Thyroid gland (tissue), 4 donors: Measurements from ENCODE around the gene SRD5A2. TPM values are rescaled to one million over a fixed set of nuclear protein-coding genes. Genes with fewer than 3 reads are reported as not detected.

ENCODE experiments used
- DNase-seq, 2 donors: peaks; one replicate each; pipeline ENCODE4 v3.0.0-alpha.2; 2019
- H3K27ac ChIP-seq, 3 donors: fragments of 200-600 bp; sonication (generic); 1 replicate in 2 of 3; 2 replicates in 1 of 3; pipeline ENCODE4 v1.5.1; 2016 to 2019; ENCODE audit warnings: mild to moderate bottlenecking in 1 of 3, moderate library complexity in 1 of 3
- H3K27me3 ChIP-seq: fragments of 200-600 bp; sonication (generic); one replicate; pipeline ENCODE4 v1.5.1; 2019
- H3K36me3 ChIP-seq, 2 donors: fragments of 200-600 bp; sonication (generic); one replicate each; pipeline ENCODE4 v1.5.1; 2016 to 2019
- H3K4me1 ChIP-seq, 2 donors: fragments of 200-600 bp; sonication (generic); one replicate each; pipeline ENCODE4 v1.5.1; 2017 to 2019
- H3K4me3 ChIP-seq, 3 donors: fragments of 200-600 bp; sonication (generic); replicated peaks in 1 of 3; 1 replicate in 2 of 3; 2 replicates in 1 of 3; pipeline ENCODE4 v1.5.1; 2016; ENCODE audit warnings: mild to moderate bottlenecking in 1 of 3
- H3K9me3 ChIP-seq: fragments of 200-600 bp; sonication (generic); one replicate; pipeline ENCODE4 v1.5.1; 2017
- POLR2A ChIP-seq, 2 donors: fragments of 450-650 bp; IDR thresholded peaks; one replicate each; pipeline ENCODE4 v1.6.1; 2017; ENCODE audit warnings: antibody characterized with exemption in 2 of 2, mild to moderate bottlenecking in 2 of 2, moderate library complexity in 1 of 2
- WGBS, 2 donors: methylation state at CpG; one replicate each; pipeline ENCODE4 v1.1.5; 2017; 5-methylcytosine and 5-hydroxymethylcytosine counted together
- intact Hi-C: fragments of 100-400 bp; cut with DNase I; formaldehyde crosslinking; loops from one replicate; pipeline ENCODE4 v1.15.1; 2023
- total RNA-seq, 4 donors: library from RNA; depleted of rRNA; stranded (reverse); fragments of >200 nt; gene quantifications; one replicate each; pipeline ENCODE4 v1.2.3, GENCODE V29; 2016
- TF ChIP-seq, protein P1 (sequence below), 6 experiments: fragments of 200-600 bp in 3 of 6; fragments of 450-650 bp in 3 of 6; sonication (generic) in 3 of 6; IDR thresholded peaks; one replicate each; pipeline ENCODE4 v1.5.1; 2016 to 2019; ENCODE audit warnings: antibody characterized with exemption in 6 of 6, mild to moderate bottlenecking in 2 of 6, inconsistent platforms in 1 of 6, moderate library complexity in 1 of 6

The SRD5A2 gene, protein sequence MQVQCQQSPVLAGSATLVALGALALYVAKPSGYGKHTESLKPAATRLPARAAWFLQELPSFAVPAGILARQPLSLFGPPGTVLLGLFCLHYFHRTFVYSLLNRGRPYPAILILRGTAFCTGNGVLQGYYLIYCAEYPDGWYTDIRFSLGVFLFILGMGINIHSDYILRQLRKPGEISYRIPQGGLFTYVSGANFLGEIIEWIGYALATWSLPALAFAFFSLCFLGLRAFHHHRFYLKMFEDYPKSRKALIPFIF
- under 1 TPM in 1 of 4 donors, not detected in 3; 0.13 TPM for total RNA-seq

DNA sequence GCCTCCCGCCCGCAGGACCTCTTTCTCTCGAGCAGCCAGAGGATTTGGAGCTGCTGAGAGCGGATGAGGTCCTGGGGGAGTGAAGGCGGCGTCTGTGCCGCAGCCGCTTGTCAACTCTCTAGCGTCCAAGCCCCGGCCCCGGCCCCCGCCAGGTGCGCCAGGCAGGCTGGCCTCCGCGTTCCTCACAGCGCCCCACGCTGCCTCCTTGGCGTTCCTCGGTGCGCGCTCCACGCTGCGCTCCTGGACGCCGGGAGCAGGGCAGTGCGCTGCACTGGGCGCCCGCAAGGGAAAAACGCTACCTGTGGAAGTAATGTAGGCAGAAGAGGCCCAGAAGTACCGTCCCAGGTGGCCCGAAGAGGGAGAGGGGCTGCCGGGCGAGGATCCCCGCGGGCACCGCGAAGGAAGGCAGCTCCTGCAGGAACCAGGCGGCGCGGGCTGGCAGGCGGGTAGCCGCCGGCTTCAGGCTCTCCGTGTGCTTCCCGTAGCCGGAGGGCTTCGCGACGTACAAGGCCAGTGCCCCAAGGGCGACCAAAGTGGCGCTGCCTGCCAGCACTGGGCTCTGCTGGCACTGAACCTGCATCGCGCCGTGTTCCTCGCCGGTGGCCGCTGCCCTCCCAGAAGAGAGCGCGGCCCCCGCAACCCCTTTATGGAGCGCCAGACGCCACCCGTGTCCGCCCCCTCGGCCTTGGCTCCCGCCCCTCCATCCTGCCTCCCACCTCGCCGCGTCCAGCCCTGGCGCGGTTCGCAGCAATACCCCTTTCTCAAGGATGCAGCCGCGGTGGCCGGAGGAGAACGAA, at the start of gene SRD5A2:
Gene SRD5A2 (minus strand): TSS at position 618 of the 797 bp plus-strand sequence. CDS start 38 bp downstream, at position 580.
- no peak within 1 kb of the TSS for H3K27ac ChIP-seq
- no peaks in the 10 kb centered on the region for H3K36me3 ChIP-seq
- no peaks in the 10 kb centered on the region for H3K4me1 ChIP-seq
- intact Hi-C loops = no loop called here
- H3K27me3 ChIP-seq = peaks cover 4% of the 10 kb centered on the region
- H3K9me3 ChIP-seq = no peaks in the 10 kb centered on the region
- no peak within 1 kb of the TSS for H3K4me3 ChIP-seq
- TF ChIP-seq POLR2A (IDR thresholded peaks at IDR 0.05) = no peak
- TF ChIP-seq, protein P1, sequence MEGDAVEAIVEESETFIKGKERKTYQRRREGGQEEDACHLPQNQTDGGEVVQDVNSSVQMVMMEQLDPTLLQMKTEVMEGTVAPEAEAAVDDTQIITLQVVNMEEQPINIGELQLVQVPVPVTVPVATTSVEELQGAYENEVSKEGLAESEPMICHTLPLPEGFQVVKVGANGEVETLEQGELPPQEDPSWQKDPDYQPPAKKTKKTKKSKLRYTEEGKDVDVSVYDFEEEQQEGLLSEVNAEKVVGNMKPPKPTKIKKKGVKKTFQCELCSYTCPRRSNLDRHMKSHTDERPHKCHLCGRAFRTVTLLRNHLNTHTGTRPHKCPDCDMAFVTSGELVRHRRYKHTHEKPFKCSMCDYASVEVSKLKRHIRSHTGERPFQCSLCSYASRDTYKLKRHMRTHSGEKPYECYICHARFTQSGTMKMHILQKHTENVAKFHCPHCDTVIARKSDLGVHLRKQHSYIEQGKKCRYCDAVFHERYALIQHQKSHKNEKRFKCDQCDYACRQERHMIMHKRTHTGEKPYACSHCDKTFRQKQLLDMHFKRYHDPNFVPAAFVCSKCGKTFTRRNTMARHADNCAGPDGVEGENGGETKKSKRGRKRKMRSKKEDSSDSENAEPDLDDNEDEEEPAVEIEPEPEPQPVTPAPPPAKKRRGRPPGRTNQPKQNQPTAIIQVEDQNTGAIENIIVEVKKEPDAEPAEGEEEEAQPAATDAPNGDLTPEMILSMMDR (IDR thresholded peaks at IDR 0.05) = no peak
- WGBS, 2 donors = 3 to 4% methylated on average over 38 to 49 of the region's 76 CpGs
- DNase-seq = no peak

DNA sequence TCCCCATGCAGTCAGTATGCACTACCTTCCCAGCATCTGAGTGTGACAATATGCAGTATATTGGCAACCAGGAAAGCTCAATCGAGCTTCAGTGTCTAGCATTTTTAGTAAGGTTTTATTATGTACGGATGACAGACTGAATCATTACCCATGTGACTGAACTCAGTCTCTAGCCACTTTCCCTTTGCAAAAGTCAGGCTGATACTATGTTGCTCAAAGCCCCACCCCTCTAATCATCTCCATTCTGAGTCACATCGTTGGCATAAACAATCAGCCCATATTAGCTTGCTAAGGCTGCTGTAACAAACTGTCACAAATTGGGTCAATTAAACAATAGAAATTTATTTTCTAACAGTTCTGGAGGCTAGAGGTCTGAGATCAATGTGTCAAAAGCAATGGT, 25.8 kb upstream of the SRD5A2 start:
- DNase-seq = no peak
- Histone ChIP-seq H3K9me3 (no peaks in the 10 kb centered on the region), H3K27me3 (no peaks in the 10 kb centered on the region), H3K4me1 (no peaks in the 10 kb centered on the region), H3K27ac (no peak overlapping the region), H3K36me3 (no peaks in the 10 kb centered on the region), H3K4me3 (no peak overlapping the region)
- intact Hi-C loops = no loop called here
- 79 to 90% methylated on average over 3 of the region's 3 CpGs for WGBS, 2 donors
- TF ChIP-seq, protein P1 (IDR thresholded peaks at IDR 0.05) = no peak
- no peak for TF ChIP-seq POLR2A (IDR thresholded peaks at IDR 0.05)

DNA sequence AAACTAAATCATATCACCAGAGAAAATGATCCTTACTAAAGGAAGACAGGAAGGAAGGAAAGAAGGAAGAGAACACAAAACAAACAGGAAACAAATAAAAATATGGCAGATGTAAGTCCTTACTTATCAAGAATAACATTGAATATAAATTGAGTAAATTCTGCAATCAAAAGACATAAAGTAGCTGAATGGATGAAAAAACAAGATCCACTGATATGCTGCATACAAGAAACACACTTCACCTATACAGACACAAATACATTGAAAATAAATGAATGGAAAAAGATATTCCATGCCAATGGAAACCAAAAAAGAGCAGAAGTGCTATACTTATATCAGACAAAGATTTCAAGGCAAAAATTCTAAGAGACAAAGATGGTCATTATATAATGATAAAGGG, 18.0 kb upstream of the SRD5A2 start:
- Histone ChIP-seq H3K27ac (no peak overlapping the region), H3K36me3 (no peaks in the 10 kb centered on the region), H3K9me3 (no peaks in the 10 kb centered on the region), H3K27me3 (no peaks in the 10 kb centered on the region), H3K4me3 (no peak overlapping the region), H3K4me1 (no peaks in the 10 kb centered on the region)
- intact Hi-C loops = no loop called here
- TF ChIP-seq POLR2A (IDR thresholded peaks at IDR 0.05) = no peak
- TF ChIP-seq, protein P1 (IDR thresholded peaks at IDR 0.05) = no peak
- no peak for DNase-seq

DNA sequence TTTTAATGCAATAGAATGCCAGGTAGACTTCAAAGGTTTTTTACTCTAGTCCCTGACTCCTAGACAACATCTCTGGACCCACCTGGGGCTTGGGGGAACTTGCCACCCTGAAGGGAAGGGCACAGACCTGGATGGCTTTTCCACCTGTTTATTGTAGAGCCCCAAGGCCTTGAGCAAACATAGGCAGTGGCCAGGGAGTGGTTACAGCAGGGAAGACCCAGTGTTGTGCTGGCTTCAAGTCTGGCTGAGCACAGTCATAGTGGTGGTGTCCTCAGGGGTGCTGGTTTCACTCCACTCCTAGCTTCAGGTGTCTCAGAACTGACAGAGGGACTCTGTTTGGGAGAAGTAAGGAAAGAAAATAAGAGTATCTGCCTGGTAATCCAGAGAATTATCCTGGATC, 5.5 kb upstream of the SRD5A2 start:
- intact Hi-C loops = no loop called here
- no peak overlapping the region for H3K4me3 ChIP-seq
- H3K27me3 ChIP-seq = no peaks in the 10 kb centered on the region
- no peaks in the 10 kb centered on the region for H3K4me1 ChIP-seq
- no peaks in the 10 kb centered on the region for H3K9me3 ChIP-seq
- TF ChIP-seq, protein P1 (IDR thresholded peaks at IDR 0.05) = no peak
- no peak for TF ChIP-seq POLR2A (IDR thresholded peaks at IDR 0.05)
- DNase-seq = no peak
- H3K27ac ChIP-seq = no peak overlapping the region
- no peaks in the 10 kb centered on the region for H3K36me3 ChIP-seq

DNA sequence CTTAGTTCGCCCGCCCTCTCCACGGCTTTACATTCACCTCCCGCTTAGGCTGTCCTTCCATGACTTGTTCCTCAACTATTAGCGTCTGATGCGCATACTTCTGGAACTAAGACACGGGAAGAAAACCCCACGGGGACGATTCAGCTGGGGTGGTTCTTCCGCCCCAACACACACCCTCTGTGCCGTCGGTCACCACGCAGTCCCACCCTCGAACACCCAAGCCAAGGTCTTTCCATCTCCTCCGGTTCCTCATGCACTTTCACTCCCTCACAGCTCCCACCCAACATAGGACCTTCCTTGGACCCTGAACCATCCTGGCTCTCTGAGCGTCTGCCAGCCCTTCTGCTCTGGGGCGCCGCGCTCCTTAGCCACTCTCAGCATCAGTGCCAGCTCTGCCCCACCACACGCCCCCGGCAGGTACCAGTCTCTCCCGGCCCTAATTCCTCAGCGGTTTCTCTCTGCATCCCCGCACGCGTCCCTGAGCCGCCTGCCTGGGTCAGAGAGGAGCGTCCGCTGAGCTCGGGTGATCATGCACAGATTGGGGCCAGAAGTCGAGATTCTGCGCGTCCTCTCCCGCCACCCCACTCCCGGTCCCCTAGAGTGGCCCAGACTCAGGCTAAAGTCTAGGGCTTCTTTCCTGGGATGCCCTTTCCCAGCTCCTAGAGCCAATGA, 522 bp upstream of the SRD5A2 start:
- H3K9me3 ChIP-seq = no peaks in the 10 kb centered on the region
- TF ChIP-seq POLR2A (IDR thresholded peaks at IDR 0.05) = no peak
- TF ChIP-seq, protein P1 (IDR thresholded peaks at IDR 0.05) = no peak
- WGBS, 2 donors = 52 to 54% methylated on average over 34 to 35 of the region's 35 CpGs
- no peak overlapping the region for H3K27ac ChIP-seq
- intact Hi-C loops = no loop called here
- no peak for DNase-seq
- H3K27me3 ChIP-seq = peaks cover 4% of the 10 kb centered on the region
- H3K4me1 ChIP-seq = no peaks in the 10 kb centered on the region
- H3K4me3 ChIP-seq = no peak overlapping the region
- no peaks in the 10 kb centered on the region for H3K36me3 ChIP-seq
